HCT116 (cell line): ENCODE results near the gene FHL3. TPM values are rescaled to one million over a fixed set of nuclear protein-coding genes. Genes with fewer than 3 reads are reported as not detected.

Experiments used
- ATAC-seq: fragments of 200-7000 bp; cut with Tn5 transposase; 2 replicates; pipeline ENCODE4 v1.9.1; 2020; ENCODE audit warnings: mild to moderate bottlenecking, moderate library complexity
- BruUV-seq: library from RNA; stranded (reverse); fragments of 400-500 nt; replicated peaks from 2 replicates; lab custom pipeline; 2021; lab: Mats Ljungman, UMichigan
- CTCF ChIA-PET: fragments of 300-600 bp; sonication (Branson Sonifier 250); formaldehyde crosslinking; loops from one replicate; lab custom pipeline; 2021; ENCODE audit warnings: antibody characterized with exemption; lab: Charles Lee
- POLR2A ChIA-PET: fragments of 300-600, 350-600 bp; sonication (Branson Sonifier 250); formaldehyde crosslinking; loops from one replicate; lab custom pipeline; 2021; ENCODE audit warnings: antibody characterized with exemption; lab: Charles Lee
- RAD21 ChIA-PET, 2 experiments: fragments of 300-600 bp; sonication (Branson Sonifier 250); formaldehyde crosslinking; loops; one replicate each; lab custom pipeline; 2023; ENCODE audit warnings: low total read pairs in 2 of 2; ENCODE audit not compliant: uncharacterized antibody in 2 of 2, unreplicated experiment in 2 of 2, low non-redundant PET in 1 of 2; lab: Charles Lee
- DNase-seq: peaks from one replicate; pipeline ENCODE4 v3.0.0-alpha.2; 2010; ENCODE audit warnings: low read depth, low spot score
- H2AFZ ChIP-seq: fragments of 200-600 bp; shearing (Covaris generic), sonication (generic); 2 replicates; pipeline ENCODE4 v1.6.1; 2017; ENCODE audit warnings: low read depth, mixed run types, mixed read lengths, antibody characterized with exemption, low read length; ENCODE audit not compliant: poor library complexity, severe bottlenecking
- H3K27ac ChIP-seq: 2 replicates; pipeline ENCODE4 v1.5.1; 2012; ENCODE audit warnings: low read depth, low read length
- H3K27me3 ChIP-seq: fragments of 200-600 bp; sonication (generic); 2 replicates; pipeline ENCODE4 v1.6.1; 2016; ENCODE audit warnings: mixed run types, low read length, mixed read lengths; ENCODE audit not compliant: insufficient read depth
- H3K36me3 ChIP-seq, 2 experiments: fragments of 200-500 bp in 1 of 2; fragments of 200-600 bp in 1 of 2; sonication (Bioruptor generic) in 1 of 2; sonication (generic) in 1 of 2; 2 replicates each; pipeline versions ENCODE4 v1.5.1 to v1.6.1; 2014 to 2016; ENCODE audit warnings: low read length in 2 of 2, inconsistent platforms in 1 of 2, mixed read lengths in 1 of 2, mixed run types in 1 of 2; ENCODE audit not compliant: insufficient read depth in 2 of 2, control insufficient read depth in 1 of 2
- H3K4me1 ChIP-seq, 2 experiments: fragments of 200-600 bp in 1 of 2; sonication (generic) in 1 of 2; 2 replicates each; pipeline versions ENCODE4 v1.5.1 to v1.6.1; 2012 to 2017; ENCODE audit warnings: low read length in 2 of 2, inconsistent platforms in 1 of 2, mild to moderate bottlenecking in 1 of 2, mixed read lengths in 1 of 2, mixed run types in 1 of 2, moderate library complexity in 1 of 2; ENCODE audit not compliant: insufficient read depth in 2 of 2, control insufficient read depth in 1 of 2
- H3K4me2 ChIP-seq: fragments of 200-600 bp; sonication (generic); 2 replicates; pipeline ENCODE4 v1.6.1; 2017; ENCODE audit warnings: mixed run types, low read length, mixed read lengths
- H3K4me3 ChIP-seq, 2 experiments: fragments of 200-600 bp in 1 of 2; sonication (generic) in 1 of 2; replicated peaks in 1 of 2; 2 replicates each; pipeline ENCODE4 v1.5.1; 2011 to 2016; ENCODE audit warnings: low read length in 2 of 2, control low read depth in 1 of 2, low read depth in 1 of 2, mild to moderate bottlenecking in 1 of 2, mixed read lengths in 1 of 2, mixed run types in 1 of 2
- H3K79me2 ChIP-seq: fragments of 200-600 bp; sonication (generic); 2 replicates; pipeline ENCODE4 v1.6.1; 2017; ENCODE audit warnings: mild to moderate bottlenecking, mixed run types, low read length, moderate library complexity, mixed read lengths; ENCODE audit not compliant: insufficient read depth
- H3K9ac ChIP-seq: fragments of 200-600 bp; sonication (generic); 2 replicates; pipeline ENCODE4 v1.6.1; 2016; ENCODE audit warnings: low read length, mixed read lengths
- H3K9me2 ChIP-seq: fragments of 200-600 bp; sonication (generic), shearing (Covaris generic); 2 replicates; pipeline ENCODE4 v1.6.1; 2017; ENCODE audit warnings: mixed run types, mild to moderate bottlenecking, moderate library complexity; ENCODE audit not compliant: insufficient read depth
- H3K9me3 ChIP-seq, 2 experiments: fragments of 200-500 bp in 1 of 2; fragments of 200-600 bp in 1 of 2; sonication (Bioruptor generic) in 1 of 2; sonication (generic) in 1 of 2; 2 replicates each; pipeline ENCODE4 v1.6.1; 2014 to 2017; ENCODE audit warnings: low read length in 2 of 2, mixed read lengths in 2 of 2, inconsistent platforms in 1 of 2, low read depth in 1 of 2, mild to moderate bottlenecking in 1 of 2, mixed run types in 1 of 2, moderate library complexity in 1 of 2; ENCODE audit not compliant: control insufficient read depth in 1 of 2, insufficient read depth in 1 of 2
- H4K20me1 ChIP-seq: fragments of 200-600 bp; sonication (generic), shearing (Covaris generic); 2 replicates; pipeline ENCODE4 v1.6.1; 2017; ENCODE audit warnings: mixed run types, mild to moderate bottlenecking, moderate library complexity; ENCODE audit not compliant: insufficient read depth
- CBX3 ChIP-seq: IDR thresholded peaks from 2 replicates; pipeline ENCODE4 v1.6.1; 2012; ENCODE audit warnings: low read depth
- RAD21 ChIP-seq: IDR thresholded peaks from 2 replicates; pipeline ENCODE4 v1.6.1; 2012; ENCODE audit warnings: low read depth, mild to moderate bottlenecking
- SP1 ChIP-seq: IDR thresholded peaks from 2 replicates; pipeline ENCODE4 v1.6.1; 2012; ENCODE audit warnings: low read depth
- intact Hi-C: fragments of 100-400 bp; cut with micrococcal nuclease; formaldehyde crosslinking; loops from 2 replicates; pipeline ENCODE4 v1.10.0; 2022
- total RNA-seq: library from RNA; stranded (reverse); gene quantifications from one replicate; pipeline ENCODE4 v1.2.1, GENCODE V29; 2021; ENCODE audit not compliant: unreplicated experiment
- TF ChIP-seq, protein P1 (sequence below), 3 experiments: fragments of 200-600 bp in 1 of 3; sonication (generic) in 1 of 3; IDR thresholded peaks in 2 of 3; conservative IDR thresholded peaks in 1 of 3; 2 replicates each; pipeline ENCODE4 v1.5.1; 2012 to 2017; ENCODE audit warnings: low read depth in 2 of 3, low read length in 2 of 3, antibody characterized with exemption in 1 of 3, borderline replicate concordance in 1 of 3, control low read depth in 1 of 3, mild to moderate bottlenecking in 1 of 3, mixed read lengths in 1 of 3, mixed run types in 1 of 3, moderate library complexity in 1 of 3; ENCODE audit not compliant: insufficient read depth in 1 of 3

The FHL3 gene
- total RNA-seq, 1 experiment from 2014 or later, result 22.5 TPM

DNA sequence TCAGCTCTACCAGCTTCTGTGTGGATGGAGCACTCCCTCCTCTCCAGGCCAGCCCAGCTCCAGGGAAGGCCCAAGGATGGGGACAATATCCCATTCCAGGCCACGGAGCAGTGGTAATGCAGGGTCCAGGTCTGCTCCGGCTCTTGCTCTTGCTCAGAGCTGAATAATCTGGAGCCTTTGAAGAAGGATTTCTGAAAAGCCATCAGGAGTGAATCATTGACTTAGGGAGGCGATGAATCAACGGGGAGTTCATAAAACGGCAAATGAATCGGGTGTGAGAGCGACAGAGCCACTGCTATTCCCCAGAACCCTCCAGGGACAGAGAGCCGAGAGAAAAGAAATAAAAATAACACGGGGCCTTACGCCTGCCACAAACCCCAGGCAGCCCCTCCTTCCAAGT is 33.5 kb upstream of the FHL3 start:
- H2AFZ ChIP-seq, result no peak overlapping the region
- no peak for DNase-seq
- no peaks in the 10 kb centered on the region for H3K9me3 ChIP-seq
- no peaks in the 10 kb centered on the region for H3K79me2 ChIP-seq
- H3K4me2 ChIP-seq, result peak overlapping the region; percentile 9; the same call in 1 of the 2 replicates
- H3K27me3 ChIP-seq, result no peaks in the 10 kb centered on the region
- H3K27ac ChIP-seq, result no peak overlapping the region
- intact Hi-C loops, result no loop called here
- H3K4me1 ChIP-seq, result peaks cover 0 to 11% of the 10 kb centered on the region in 2 experiments; a peak in 1 of 4 replicates
- ATAC-seq, result peak; percentile 32; the same call in 1 of the 2 replicates
- BruUV-seq, result no TSS peak
- ChIA-PET CTCF (interaction anchor here (1.5 kb wide), 1 partner anchor 33 kb away, joined by 7 read pairs; no protein-coding TSS in a partner anchor), RAD21 (no interaction called here), POLR2A (no interaction called here)
- H4K20me1 ChIP-seq, result no peaks in the 10 kb centered on the region
- no peak overlapping the region for H3K4me3 ChIP-seq
- TF ChIP-seq CBX3, result no peak
- TF ChIP-seq SP1, result peak; percentile 23; the same call in 1 of the 2 replicates
- no peaks in the 10 kb centered on the region for H3K36me3 ChIP-seq
- H3K9ac ChIP-seq, result no peak overlapping the region
- no peaks in the 10 kb centered on the region for H3K9me2 ChIP-seq

DNA sequence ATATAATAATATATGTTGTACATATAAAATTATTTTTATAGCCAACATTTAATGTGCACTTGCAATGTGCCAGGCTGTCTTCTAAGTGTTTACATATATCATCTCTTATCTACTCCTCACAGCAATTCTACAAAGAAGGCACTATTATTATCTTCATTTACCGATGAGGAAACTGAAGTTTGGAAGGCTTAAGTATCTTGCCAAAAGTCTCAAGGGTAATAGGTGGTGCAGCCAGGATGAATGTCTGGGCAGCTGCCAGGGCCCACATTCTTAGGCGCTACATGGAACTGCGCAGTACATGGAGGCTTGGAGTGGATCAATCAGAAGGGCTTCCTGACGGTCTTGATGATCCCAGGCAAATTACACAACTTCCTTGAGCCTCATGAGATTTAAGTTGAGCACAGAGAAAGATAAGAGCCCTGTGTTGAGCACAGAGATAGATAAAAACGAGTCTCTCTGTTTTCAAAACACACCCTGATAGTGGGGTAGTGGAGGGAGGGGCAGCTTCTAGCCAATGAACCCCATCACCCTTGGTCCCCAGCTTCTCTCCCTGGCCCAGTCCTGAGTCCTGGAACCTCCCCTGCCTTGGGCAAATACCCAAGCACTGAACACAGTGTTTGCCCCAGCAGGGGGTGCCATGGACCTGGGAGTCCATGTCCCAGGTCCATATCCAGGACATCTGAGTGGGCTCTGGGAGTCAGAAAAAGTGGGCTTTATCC is 32.1 kb upstream of the FHL3 start:
- no peak overlapping the region for H3K4me3 ChIP-seq
- DNase-seq (no peak), ATAC-seq (peak; percentile 42; the same call in 1 of the 2 replicates)
- no peaks in the 10 kb centered on the region for H3K9me3 ChIP-seq
- BruUV-seq, result no TSS peak
- H3K79me2 ChIP-seq, result no peaks in the 10 kb centered on the region
- H3K4me1 ChIP-seq, result peaks cover 0 to 11% of the 10 kb centered on the region in 2 experiments; a peak in 1 of 4 replicates
- H3K9me2 ChIP-seq, result no peaks in the 10 kb centered on the region
- CTCF ChIA-PET, result interaction anchor here (1.1 to 1.5 kb wide), 3 partner anchors 9 to 799 kb away, joined by 3 to 7 read pairs (median 5); partner anchors contain the start of gene POU3F1
- no peak overlapping the region for H3K27ac ChIP-seq
- intact Hi-C loops, result no loop called here
- POLR2A ChIA-PET, result no interaction called here
- no peak overlapping the region for H3K4me2 ChIP-seq
- TF ChIP-seq CBX3 (no peak), RAD21 (peak; percentile 64)
- TF ChIP-seq, protein P1, sequence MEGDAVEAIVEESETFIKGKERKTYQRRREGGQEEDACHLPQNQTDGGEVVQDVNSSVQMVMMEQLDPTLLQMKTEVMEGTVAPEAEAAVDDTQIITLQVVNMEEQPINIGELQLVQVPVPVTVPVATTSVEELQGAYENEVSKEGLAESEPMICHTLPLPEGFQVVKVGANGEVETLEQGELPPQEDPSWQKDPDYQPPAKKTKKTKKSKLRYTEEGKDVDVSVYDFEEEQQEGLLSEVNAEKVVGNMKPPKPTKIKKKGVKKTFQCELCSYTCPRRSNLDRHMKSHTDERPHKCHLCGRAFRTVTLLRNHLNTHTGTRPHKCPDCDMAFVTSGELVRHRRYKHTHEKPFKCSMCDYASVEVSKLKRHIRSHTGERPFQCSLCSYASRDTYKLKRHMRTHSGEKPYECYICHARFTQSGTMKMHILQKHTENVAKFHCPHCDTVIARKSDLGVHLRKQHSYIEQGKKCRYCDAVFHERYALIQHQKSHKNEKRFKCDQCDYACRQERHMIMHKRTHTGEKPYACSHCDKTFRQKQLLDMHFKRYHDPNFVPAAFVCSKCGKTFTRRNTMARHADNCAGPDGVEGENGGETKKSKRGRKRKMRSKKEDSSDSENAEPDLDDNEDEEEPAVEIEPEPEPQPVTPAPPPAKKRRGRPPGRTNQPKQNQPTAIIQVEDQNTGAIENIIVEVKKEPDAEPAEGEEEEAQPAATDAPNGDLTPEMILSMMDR (IDR thresholded peaks at IDR 0.05 in 2 of 3, conservative IDR thresholded peaks at IDR 0.05 in 1 of 3; ENCODE audit: borderline replicate concordance in 1 of 3, insufficient read depth in 1 of 3, low read depth in 2 of 3, low read length in 2 of 3), result peak; percentile 6 to 26 (median 23); a peak in 2 of 6 replicates
- H2AFZ ChIP-seq, result no peak overlapping the region
- H4K20me1 ChIP-seq, result no peaks in the 10 kb centered on the region
- H3K27me3 ChIP-seq, result no peaks in the 10 kb centered on the region
- no peaks in the 10 kb centered on the region for H3K36me3 ChIP-seq
- RAD21 ChIA-PET, result no interaction called here
- H3K9ac ChIP-seq, result no peak overlapping the region
